K562 (cell line): Measurements from ENCODE around the gene DEDD. TPM values are rescaled to one million over a fixed set of nuclear protein-coding genes. Genes with fewer than 3 reads are reported as not detected.

ENCODE experiments used
- BRD9 ChIP-seq: fragments of 450-650 bp; IDR thresholded peaks from 2 replicates; pipeline ENCODE4 v1.6.1; 2018; ENCODE audit warnings: low read depth; ENCODE audit not compliant: partially characterized antibody
- CAMTA2 ChIP-seq: fragments of 250-450 bp; sonication (Bioruptor Pico); conservative IDR thresholded peaks from 2 replicates; pipeline ENCODE4 v1.5.1; 2022
- CHD2 ChIP-seq: IDR thresholded peaks from 2 replicates; pipeline ENCODE4 v1.6.1; 2011; ENCODE audit warnings: low read depth, low read length
- NBN ChIP-seq: fragments of 450-650 bp; IDR thresholded peaks from 2 replicates; pipeline ENCODE4 v1.6.1; 2016; ENCODE audit warnings: low read depth, mild to moderate bottlenecking
- NR2C1 ChIP-seq, 2 experiments: fragments of 450-650 bp; IDR thresholded peaks; 2 replicates each; pipeline ENCODE4 v1.6.1; 2017; ENCODE audit warnings: mild to moderate bottlenecking in 2 of 2, antibody characterized with exemption in 1 of 2, inconsistent platforms in 1 of 2, missing compliant biosample characterization in 1 of 2, missing genetic modification characterization in 1 of 2
- NR2C2 ChIP-seq, 2 experiments: fragments of 200-800 bp in 1 of 2; sonication (Bioruptor generic) in 1 of 2; sonication (generic) in 1 of 2; formaldehyde crosslinking in 1 of 2; IDR thresholded peaks; 2 replicates each; pipeline versions ENCODE4 v1.6.1 to v1.8.0; 2016 to 2022; ENCODE audit warnings: mild to moderate bottlenecking in 1 of 2, missing compliant biosample characterization in 1 of 2, missing genetic modification characterization in 1 of 2, missing genetic modification reagents in 1 of 2
- SP1 ChIP-seq: sonication (generic); formaldehyde crosslinking; IDR thresholded peaks from 2 replicates; pipeline ENCODE4 v1.8.1; 2022; ENCODE audit warnings: mild to moderate bottlenecking, missing genetic modification reagents
- TBP ChIP-seq: optimal IDR thresholded peaks from 2 replicates; pipeline ENCODE3; 2011; ENCODE audit warnings: low read depth, low read length, improper control_type of control experiment
- TGIF2 ChIP-seq: sonication (generic); formaldehyde crosslinking; IDR thresholded peaks from 2 replicates; pipeline ENCODE4 v1.8.1; 2022; ENCODE audit warnings: mild to moderate bottlenecking, missing genetic modification reagents, moderate library complexity
- ZBTB7A ChIP-seq: IDR thresholded peaks from 2 replicates; pipeline ENCODE4 v1.6.1; 2011; ENCODE audit warnings: low read depth, mild to moderate bottlenecking, low read length, moderate library complexity, borderline replicate concordance; ENCODE audit not compliant: control insufficient read depth
- ZNF133 ChIP-seq: fragments of 250-450 bp; sonication (Bioruptor Pico); IDR thresholded peaks from 2 replicates; pipeline ENCODE4 v1.4.0; 2020; ENCODE audit warnings: mild to moderate bottlenecking
- ZNF140 ChIP-seq: fragments of 250-450 bp; sonication (Bioruptor Pico); IDR thresholded peaks from 2 replicates; pipeline ENCODE4 v1.8.0; 2021; ENCODE audit warnings: moderate library complexity, mild to moderate bottlenecking, inconsistent platforms
- ZNF239 ChIP-seq: fragments of 250-450 bp; sonication (Bioruptor Pico); IDR thresholded peaks from 2 replicates; pipeline ENCODE4 v1.4.0; 2020; ENCODE audit warnings: mild to moderate bottlenecking
- ZNF445 ChIP-seq: fragments of 250-450 bp; sonication (Bioruptor Pico); IDR thresholded peaks from 2 replicates; pipeline ENCODE4 v1.4.0; 2020; ENCODE audit warnings: low read depth, mild to moderate bottlenecking, moderate library complexity
- ZNF699 ChIP-seq: fragments of 250-450 bp; sonication (Bioruptor Pico); IDR thresholded peaks from 2 replicates; pipeline ENCODE4 v1.8.0; 2021; ENCODE audit warnings: mild to moderate bottlenecking, moderate library complexity; ENCODE audit not compliant: insufficient replicate concordance
- ZNF778 ChIP-seq: fragments of 450-650 bp; formaldehyde crosslinking; IDR thresholded peaks from 2 replicates; pipeline ENCODE4 v1.4.0; 2020; ENCODE audit warnings: mild to moderate bottlenecking, moderate library complexity
- polyA plus RNA-seq, 8 experiments: library from polyadenylated mRNA; depleted of rRNA in 4 of 8; stranded (reverse) in 5 of 8; unstranded in 3 of 8; fragments of >200 nt; fragmentation: Nextera tagmentation in 2 of 8; fragmentation: Illumina TruSeq in 1 of 8; extraction: Ambion mirVana in 2 of 8; extraction: Trizol in 1 of 8; gene quantifications; 2 replicates each; pipeline versions ENCODE4 v1.2.1 to v1.2.3, GENCODE V29; 2011 to 2014; ENCODE audit warnings: inconsistent platforms in 1 of 8, missing spikeins in 1 of 8
- total RNA-seq, 7 experiments: library from RNA; depleted of rRNA in 6 of 7; stranded (reverse); fragments of >200 nt in 6 of 7; fragmentation: Illumina TruSeq in 2 of 7; extraction: Trizol in 2 of 7; gene quantifications; 2 replicates each; pipeline versions ENCODE4 v1.2.1 to v1.2.3, GENCODE V29; 2011 to 2021; ENCODE audit warnings: low replicate concordance in 1 of 7
- TF ChIP-seq, protein P1 (sequence below): fragments of 450-650 bp; formaldehyde crosslinking; IDR thresholded peaks from 2 replicates; pipeline ENCODE4 v1.4.0; 2020; ENCODE audit warnings: mild to moderate bottlenecking
- TF ChIP-seq, protein P2 (sequence below), 2 experiments: fragments of 450-650 bp; IDR thresholded peaks; 2 replicates each; pipeline ENCODE4 v1.6.1; 2018; ENCODE audit warnings: mild to moderate bottlenecking in 2 of 2, low read depth in 1 of 2; ENCODE audit not compliant: partially characterized antibody in 2 of 2
- TF ChIP-seq, protein P3 (sequence below): fragments of 250-450 bp; sonication (Bioruptor Pico); IDR thresholded peaks from 2 replicates; pipeline ENCODE4 v1.9.0; 2021; ENCODE audit warnings: mild to moderate bottlenecking, inconsistent platforms

DEDD gene
- total and polyA plus RNA-seq, 9 of the 15 experiments (the other 6 are each of a cell fraction or from before 2014, with no cell fraction given), result 11.6 to 41.0 (median 16.8) TPM

DNA sequence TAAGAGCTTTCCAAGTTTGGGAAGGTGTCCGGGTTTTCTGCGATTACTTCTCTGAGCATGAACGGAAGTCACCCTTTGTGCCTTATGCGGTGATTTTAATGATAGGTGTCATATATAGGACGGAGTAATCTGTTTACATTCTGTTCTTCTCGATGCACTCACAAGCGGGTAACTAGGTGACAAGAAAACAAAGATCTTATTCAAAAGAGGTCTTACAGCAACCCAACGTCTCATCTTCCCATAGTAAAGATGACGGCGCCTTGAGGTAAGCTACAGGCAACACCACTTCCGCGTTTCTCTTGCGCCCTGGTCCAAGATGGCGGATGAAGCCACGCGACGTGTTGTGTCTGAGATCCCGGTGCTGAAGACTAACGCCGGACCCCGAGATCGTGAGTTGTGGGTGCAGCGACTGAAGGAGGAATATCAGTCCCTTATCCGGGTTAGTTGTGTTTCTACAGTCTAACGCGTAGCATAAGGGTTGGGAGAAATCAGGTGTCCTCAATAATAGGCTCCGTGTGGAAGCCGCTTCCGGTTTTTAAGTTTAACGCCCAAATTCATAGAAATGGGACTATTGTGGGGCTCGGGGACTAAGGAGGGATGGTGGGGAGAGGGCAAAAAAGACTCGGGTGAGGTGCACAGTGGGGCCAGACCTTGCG is 21.3 kb upstream of the DEDD start, which contains the start of gene UFC1 (continued):
- TF ChIP-seq BRD9 (peak; percentile 92), NR2C1 (IDR thresholded peaks at IDR 0.05) (peak; percentile 79), NR2C1 (tag; IDR thresholded peaks at IDR 0.05) (peak; percentile 69), ZNF239 (no peak; the same call in none of the 2 replicates), TGIF2 (CRISPR knock-in tag) (no peak), NR2C2 (CRISPR knock-in tag; IDR thresholded peaks at IDR 0.05) (no peak), NR2C2 (tag; IDR thresholded peaks at IDR 0.05) (peak; percentile 93), NBN (peak; percentile 54; the same call in 1 of the 2 replicates), ZNF133 (CRISPR knock-in tag) (no peak), CAMTA2 (no peak), ZNF778 (CRISPR knock-in tag) (no peak), ZNF445 (no peak), CHD2 (peak; percentile 83), ZNF140 (CRISPR knock-in tag) (no peak), ZNF699 (CRISPR knock-in tag) (no peak), ZBTB7A (no peak), SP1 (CRISPR knock-in tag) (peak; percentile 83), TBP (peak; percentile 97)
- TF ChIP-seq, protein P1, sequence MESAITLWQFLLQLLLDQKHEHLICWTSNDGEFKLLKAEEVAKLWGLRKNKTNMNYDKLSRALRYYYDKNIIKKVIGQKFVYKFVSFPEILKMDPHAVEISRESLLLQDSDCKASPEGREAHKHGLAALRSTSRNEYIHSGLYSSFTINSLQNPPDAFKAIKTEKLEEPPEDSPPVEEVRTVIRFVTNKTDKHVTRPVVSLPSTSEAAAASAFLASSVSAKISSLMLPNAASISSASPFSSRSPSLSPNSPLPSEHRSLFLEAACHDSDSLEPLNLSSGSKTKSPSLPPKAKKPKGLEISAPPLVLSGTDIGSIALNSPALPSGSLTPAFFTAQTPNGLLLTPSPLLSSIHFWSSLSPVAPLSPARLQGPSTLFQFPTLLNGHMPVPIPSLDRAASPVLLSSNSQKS (CRISPR knock-in tag), result no peak
- TF ChIP-seq, protein P2, sequence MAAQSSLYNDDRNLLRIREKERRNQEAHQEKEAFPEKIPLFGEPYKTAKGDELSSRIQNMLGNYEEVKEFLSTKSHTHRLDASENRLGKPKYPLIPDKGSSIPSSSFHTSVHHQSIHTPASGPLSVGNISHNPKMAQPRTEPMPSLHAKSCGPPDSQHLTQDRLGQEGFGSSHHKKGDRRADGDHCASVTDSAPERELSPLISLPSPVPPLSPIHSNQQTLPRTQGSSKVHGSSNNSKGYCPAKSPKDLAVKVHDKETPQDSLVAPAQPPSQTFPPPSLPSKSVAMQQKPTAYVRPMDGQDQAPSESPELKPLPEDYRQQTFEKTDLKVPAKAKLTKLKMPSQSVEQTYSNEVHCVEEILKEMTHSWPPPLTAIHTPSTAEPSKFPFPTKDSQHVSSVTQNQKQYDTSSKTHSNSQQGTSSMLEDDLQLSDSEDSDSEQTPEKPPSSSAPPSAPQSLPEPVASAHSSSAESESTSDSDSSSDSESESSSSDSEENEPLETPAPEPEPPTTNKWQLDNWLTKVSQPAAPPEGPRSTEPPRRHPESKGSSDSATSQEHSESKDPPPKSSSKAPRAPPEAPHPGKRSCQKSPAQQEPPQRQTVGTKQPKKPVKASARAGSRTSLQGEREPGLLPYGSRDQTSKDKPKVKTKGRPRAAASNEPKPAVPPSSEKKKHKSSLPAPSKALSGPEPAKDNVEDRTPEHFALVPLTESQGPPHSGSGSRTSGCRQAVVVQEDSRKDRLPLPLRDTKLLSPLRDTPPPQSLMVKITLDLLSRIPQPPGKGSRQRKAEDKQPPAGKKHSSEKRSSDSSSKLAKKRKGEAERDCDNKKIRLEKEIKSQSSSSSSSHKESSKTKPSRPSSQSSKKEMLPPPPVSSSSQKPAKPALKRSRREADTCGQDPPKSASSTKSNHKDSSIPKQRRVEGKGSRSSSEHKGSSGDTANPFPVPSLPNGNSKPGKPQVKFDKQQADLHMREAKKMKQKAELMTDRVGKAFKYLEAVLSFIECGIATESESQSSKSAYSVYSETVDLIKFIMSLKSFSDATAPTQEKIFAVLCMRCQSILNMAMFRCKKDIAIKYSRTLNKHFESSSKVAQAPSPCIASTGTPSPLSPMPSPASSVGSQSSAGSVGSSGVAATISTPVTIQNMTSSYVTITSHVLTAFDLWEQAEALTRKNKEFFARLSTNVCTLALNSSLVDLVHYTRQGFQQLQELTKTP (IDR thresholded peaks at IDR 0.05; ENCODE audit: low read depth in 1 of 2, partially characterized antibody in 2 of 2), result peak; percentile 59 to 75
- TF ChIP-seq, protein P3, sequence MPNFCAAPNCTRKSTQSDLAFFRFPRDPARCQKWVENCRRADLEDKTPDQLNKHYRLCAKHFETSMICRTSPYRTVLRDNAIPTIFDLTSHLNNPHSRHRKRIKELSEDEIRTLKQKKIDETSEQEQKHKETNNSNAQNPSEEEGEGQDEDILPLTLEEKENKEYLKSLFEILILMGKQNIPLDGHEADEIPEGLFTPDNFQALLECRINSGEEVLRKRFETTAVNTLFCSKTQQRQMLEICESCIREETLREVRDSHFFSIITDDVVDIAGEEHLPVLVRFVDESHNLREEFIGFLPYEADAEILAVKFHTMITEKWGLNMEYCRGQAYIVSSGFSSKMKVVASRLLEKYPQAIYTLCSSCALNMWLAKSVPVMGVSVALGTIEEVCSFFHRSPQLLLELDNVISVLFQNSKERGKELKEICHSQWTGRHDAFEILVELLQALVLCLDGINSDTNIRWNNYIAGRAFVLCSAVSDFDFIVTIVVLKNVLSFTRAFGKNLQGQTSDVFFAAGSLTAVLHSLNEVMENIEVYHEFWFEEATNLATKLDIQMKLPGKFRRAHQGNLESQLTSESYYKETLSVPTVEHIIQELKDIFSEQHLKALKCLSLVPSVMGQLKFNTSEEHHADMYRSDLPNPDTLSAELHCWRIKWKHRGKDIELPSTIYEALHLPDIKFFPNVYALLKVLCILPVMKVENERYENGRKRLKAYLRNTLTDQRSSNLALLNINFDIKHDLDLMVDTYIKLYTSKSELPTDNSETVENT (CRISPR knock-in tag), result no peak
